ENCODE data around the gene IFI16.

IFI16 gene

GRCh38 chr1:159066108-159066507 is 56.4 kb downstream of the IFI16 start:
- no peak for DNase-seq

GRCh38 chr1:159067699-159068621 is 58.3 kb downstream of the IFI16 start:
- no peak for DNase-seq

- DNase-seq: peak; percentile 42
These were observed 59.2 kb downstream of the IFI16 start for GRCh38 chr1:159068886-159069285.

GRCh38 chr1:159071970-159072582 is 62.4 kb downstream of the IFI16 start:
- DNase-seq: peak; percentile 68

GRCh38 chr1:159076438-159077119 is 66.9 kb downstream of the IFI16 start, which contains the start of gene AIM2:
Gene AIM2, minus strand, starts transcription at chr1:159076766. Its CDS starts 3,267 bp downstream, at chr1:159073499.
- peak; percentile 59 for DNase-seq

- peak; percentile 23 for DNase-seq
These were observed 67.6 kb downstream of the IFI16 start for GRCh38 chr1:159077120-159077961.

GRCh38 chr1:159079525-159079924 is 69.8 kb downstream of the IFI16 start:
- no peak for DNase-seq

GRCh38 chr1:159081626-159082025 is 71.9 kb downstream of the IFI16 start:
- no peak for DNase-seq

- no peak for DNase-seq
These were observed 73.3 kb downstream of the IFI16 start for GRCh38 chr1:159083013-159083412.

GRCh38 chr1:159084152-159084551 is 74.4 kb downstream of the IFI16 start:
- DNase-seq: no peak

- no peak for DNase-seq
These were observed 75.2 kb downstream of the IFI16 start for GRCh38 chr1:159084867-159085266.

GRCh38 chr1:159088050-159088449 is 78.3 kb downstream of the IFI16 start:
- peak; percentile 88 for DNase-seq

- DNase-seq: no peak
These were observed 79.0 kb downstream of the IFI16 start for GRCh38 chr1:159088546-159089183.

GRCh38 chr1:159089184-159089791 is 79.6 kb downstream of the IFI16 start:
- no peak for DNase-seq

- DNase-seq: peak; percentile 43
These were observed 80.8 kb downstream of the IFI16 start for GRCh38 chr1:159090286-159091179.

GRCh38 chr1:159091180-159091560 is 81.5 kb downstream of the IFI16 start:
- DNase-seq: peak; percentile 8

GRCh38 chr1:159091607-159092031 is 81.9 kb downstream of the IFI16 start:
- DNase-seq: peak; percentile 57

GRCh38 chr1:159092036-159092760 is 82.5 kb downstream of the IFI16 start:
- peak; percentile 77 for DNase-seq

GRCh38 chr1:159098596-159098995 is 88.9 kb downstream of the IFI16 start:
- no peak for DNase-seq
